ENCODE measurements around the gene CLCN1.

Gene CLCN1

DNA sequence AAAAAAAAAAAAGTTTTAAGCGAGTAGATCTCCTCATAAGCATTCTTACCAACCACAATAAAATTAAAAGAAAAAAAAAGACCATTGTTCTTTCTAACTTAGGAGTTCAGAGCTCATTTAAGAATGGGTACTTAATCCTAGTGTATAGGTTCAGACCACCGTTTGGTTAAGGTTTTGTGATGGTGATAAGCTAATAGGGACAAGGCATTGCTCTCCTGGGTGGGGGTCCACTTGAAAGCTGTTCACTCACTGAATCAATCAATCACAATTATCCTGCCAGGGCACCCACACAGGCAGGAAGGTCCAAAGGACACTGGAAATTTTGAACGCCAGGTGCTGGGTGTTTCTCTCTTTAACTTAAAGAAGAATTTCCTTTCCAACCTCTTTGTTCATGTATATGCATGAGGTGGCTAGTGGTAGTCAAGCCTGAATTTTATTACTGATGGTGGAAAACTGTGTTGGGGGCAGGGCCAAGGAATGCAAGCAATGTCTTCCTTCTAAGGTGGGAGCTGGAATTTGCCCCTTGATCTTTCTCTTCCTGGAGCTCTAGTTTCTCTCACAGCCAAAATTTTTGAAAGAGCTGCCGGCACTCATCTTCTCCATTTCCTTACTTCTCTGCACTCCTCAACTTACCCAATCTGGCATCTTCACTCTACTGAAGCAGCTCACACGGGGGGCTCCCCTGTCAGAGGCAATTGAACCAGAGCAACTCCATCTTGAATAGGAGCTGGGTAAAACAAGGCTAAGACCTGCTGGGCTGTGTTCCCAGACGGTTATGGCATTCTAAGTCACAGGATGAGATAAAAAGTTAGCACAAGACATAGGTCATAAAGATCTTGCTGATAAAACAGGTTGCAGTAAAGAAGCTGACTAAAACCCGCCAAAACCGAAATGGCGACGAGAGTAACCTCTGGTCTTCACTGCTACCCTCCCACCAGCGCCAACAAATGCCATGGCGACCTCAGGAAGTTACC is 54.1 kb downstream of the CLCN1 start:
- no peak for DNase-seq

DNA sequence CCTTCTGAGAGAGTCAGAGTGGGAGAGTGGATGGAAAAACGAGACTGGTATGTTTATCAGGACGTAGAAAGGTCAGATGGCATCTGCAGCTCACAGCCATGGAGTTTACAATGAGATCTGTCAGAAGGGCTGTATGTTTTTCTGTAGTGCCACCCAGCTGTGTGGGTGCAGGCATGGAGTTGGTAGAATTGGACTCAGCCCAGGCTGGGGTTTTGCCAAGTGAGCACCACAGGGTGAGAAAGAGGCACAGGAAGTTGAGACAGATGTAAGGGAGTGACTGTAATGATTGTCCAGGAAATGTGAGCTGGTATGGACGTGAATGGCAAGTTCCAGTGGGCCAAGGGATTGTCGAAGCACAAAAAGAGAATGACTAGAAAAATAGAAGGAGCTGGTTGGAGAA is 56.2 kb downstream of the CLCN1 start:
- DNase-seq, result no peak

DNA sequence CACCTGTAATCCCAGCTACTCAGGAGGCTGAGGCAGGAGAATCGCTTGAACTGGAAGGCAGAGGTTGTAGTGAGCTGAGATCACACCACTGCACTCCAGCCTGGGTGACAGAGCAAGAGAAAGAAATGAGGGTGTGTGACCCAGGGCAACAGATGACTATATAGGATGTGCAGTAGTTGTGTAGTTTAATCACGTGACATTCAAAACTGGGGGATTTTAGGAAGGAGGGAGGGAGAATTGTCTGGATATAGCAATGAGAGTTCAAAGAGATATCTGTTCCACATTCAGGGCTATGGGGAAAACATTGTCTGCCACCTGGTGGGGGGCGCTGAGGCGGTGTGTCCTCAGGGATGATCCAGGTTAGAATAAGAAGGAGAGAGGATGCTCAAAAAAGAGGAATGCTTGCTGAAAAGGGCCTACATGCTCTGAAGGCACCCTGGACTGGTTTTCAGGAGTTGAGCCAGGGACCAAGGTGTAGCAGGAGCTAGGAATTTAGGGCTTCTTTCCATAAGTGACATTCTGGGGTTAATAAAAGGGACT is 57.4 kb downstream of the CLCN1 start:
- no peak for DNase-seq

DNA sequence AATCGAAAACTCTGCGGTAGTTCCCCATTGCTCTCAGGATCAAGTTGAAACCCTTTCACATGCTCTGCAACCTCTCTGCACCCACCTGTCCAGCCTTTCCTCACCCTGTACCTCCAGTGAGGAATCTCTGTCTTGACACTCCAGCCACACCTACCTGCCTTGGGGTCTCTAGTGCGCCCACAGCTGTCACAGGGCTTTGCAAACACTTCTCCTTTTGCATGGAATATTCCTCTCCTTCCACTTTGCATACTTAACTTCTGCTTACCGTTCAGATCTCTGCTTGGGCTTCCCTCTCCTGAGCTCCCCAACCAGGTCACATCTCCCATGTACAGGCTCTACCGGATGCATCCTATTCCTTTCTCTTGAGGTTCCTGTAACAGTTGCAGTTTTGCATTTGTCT is 58.6 kb downstream of the CLCN1 start:
- no peak for DNase-seq

DNA sequence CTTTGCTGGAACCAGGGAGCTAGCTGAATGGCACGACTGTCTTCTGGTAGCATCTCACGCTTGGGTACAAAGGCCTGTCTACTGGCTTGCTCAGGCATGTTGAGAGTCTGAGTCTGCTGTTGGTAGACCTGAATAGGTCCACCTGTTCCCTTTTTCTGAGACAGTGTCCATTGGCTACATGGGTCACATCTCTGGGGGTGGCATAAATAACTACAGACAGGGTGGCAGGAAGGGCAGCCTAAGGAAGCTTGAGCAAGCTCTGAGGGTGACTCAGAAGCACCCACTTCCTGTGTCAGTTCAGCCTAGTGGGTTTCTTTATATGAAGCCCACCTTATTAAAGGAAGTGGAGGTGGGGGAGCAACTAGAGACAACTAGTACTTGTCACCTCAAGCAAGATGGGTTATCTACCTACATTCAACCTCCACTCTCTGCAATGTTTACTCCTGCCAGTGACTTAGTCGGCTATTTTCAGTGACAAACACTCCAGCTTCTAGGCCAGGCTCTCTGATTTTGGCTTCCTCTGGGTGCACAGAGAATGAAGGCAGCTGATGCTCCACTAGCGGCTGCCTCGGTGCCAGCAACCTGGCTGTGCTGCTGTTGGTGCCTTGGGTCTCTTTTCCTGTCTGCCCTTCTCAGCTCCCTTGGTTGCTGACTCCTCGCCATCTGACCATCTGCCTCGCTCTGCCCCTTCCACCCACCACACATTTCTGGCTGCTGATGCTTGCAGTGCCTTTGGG is 59.6 kb downstream of the CLCN1 start:
- DNase-seq, result no peak

DNA sequence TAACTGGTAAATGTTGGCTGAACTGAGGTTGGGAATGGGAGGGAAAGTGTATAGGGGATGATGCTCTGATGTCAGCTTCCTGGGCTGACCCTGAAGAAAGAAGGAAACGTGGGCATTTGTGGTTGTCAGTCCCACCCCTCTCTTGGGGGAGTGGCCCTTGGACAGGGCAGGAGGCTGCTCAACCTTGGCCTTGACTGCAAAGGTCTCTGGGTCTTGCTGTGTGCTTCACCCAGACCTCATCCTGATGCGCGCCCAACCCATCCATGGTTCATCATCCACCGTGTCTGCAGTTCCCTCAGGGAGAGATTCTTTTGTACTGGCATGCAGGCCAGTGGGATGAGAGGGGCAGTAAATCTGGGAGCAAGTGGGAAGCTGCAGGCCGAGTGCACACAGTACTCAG is 60.5 kb downstream of the CLCN1 start:
- no peak for DNase-seq

DNA sequence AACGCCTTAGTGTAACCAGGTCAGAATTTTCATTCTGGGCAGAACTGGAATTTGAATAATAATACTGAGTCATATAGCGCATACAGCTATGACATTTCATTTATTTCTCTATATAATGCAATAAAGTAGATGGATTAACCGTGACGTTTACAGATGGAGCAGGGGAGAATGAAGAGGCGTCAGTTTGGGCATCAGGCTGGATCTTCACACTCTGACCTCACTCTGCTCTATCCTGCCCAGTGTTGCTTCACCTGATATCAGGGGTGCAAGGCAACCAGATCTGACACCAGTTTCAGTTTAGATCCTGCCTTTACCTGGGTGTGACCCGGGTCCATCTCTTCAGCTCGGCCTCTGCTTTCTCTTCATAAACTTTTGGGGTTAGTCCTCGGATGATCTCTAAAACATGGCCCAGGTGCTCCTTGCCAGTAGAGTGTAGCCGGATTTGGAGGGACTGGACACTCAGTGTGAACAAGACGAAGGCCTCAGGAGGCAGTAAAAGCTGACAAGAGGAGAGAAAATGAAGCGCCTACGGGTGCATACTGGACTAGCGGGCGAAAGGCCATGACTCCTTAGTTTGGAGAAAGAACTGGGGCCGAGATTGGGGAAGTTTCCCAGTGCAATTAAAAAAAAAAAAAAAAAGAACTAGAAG is 63.8 kb downstream of the CLCN1 start:
- DNase-seq, result no peak

DNA sequence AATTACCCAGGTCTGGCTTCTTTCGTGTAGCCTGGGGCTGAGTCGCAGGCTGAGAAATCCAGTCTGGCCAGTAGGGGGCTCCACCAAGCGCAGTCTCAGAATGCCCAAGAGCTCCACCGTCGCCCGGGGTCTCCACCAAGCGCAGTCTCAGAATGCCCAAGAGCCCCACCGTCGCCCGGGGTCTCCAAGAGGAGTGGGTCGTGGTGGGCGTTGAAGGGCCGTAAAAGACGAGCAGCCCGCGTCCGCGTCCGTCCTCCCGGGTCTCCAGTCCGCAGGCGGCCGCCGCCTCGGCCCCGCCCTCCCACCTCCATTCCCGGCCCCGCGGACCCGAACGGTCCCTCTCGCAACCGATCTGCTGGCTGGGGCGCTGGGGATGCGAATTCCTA is 64.3 kb downstream of the CLCN1 start:
- DNase-seq, result peak; percentile 88

DNA sequence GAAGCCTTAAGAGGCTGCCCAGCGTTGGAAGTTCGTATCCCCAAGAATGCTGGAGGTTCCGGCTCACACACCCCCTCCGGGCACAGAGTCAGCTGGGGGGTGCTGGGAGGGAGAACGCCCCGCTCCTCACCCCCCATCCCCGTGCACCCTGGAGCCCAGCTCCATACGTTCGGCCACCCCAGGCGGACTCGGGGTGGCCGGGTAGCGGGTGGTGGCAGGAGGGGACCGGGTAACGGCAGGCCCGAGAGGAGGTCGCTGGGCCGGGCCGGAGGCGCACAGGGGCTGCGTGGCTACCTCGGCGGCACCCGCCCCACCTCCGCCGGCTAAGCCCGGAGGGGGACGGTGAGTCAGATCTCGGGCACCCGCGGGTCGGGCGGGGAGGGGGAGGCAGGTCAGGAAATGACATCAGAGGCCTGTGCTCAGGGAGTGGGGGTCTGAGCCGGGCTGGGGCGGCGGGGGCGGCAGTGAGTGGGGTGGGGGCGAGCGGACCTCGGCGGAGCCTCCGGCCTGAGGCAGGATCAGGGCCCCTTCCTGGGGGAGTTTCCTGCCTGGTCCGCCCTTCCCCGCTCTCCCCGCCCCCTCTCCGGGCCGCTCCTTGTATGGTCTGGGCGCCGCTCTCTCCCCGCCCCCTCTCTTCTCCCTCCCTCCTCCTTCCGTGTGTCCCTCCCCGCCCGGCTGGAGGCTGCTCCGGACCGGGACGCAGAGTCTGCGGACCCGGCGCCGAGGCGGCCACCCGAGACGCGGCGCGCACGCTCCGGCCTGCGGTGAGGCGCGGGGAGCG is 64.9 kb downstream of the CLCN1 start, which contains the start of gene ZYX:
Gene ZYX (plus strand): TSS at position 700 of the 781 bp plus-strand sequence. CDS start 227 bp downstream, outside the sequence.
- DNase-seq, result peak; percentile 86

DNA sequence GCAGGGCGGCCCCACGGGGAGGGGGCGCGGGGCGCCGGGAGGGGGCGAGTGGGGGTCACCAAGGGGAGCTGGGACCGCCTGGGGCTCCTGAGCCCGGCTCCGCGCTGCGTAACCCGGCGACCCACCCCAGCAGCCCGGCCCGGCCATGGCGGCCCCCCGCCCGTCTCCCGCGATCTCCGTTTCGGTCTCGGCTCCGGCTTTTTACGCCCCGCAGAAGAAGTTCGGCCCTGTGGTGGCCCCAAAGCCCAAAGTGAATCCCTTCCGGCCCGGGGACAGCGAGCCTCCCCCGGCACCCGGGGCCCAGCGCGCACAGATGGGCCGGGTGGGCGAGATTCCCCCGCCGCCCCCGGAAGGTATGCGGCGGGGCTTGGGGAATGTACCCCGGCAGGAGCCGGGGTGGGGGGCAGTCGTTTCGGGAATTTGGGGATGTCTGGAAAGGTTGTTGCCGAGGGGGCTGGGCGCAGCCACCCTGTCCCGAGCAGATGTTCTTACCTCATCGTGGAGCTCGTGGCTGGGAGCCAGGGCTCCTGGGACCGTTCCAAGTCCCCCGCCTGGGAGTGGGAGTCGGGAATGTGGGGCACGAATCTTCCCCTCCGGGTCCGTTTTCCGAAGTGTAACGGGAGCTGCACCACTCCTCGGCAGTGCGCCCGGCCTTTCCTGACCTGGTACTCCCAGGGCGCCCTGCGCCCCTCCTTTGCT is 65.7 kb downstream of the CLCN1 start:
- no peak for DNase-seq

DNA sequence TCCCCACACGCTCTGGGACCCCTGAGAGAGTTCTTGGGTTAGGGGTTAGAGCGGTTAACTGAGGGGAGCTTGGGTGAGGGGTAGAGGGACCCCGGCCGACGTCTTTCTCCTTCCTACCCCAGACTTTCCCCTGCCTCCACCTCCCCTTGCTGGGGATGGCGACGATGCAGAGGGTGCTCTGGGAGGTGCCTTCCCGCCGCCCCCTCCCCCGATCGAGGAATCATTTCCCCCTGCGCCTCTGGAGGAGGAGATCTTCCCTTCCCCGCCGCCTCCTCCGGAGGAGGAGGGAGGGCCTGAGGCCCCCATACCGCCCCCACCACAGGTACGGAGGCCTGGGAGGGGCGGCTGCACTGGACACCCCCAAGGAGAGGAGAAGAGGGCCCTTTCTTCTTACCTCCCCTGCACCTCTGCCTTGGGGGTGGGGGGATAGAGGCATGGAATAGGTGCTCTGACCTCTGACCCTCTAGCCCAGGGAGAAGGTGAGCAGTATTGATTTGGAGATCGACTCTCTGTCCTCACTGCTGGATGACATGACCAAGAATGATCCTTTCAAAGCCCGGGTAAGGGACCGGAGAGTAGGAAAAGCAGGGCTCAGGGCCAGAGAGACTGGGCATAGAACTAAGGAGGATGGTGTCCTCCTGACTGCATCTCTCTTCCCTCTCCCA is 66.3 kb downstream of the CLCN1 start:
- no peak for DNase-seq

DNA sequence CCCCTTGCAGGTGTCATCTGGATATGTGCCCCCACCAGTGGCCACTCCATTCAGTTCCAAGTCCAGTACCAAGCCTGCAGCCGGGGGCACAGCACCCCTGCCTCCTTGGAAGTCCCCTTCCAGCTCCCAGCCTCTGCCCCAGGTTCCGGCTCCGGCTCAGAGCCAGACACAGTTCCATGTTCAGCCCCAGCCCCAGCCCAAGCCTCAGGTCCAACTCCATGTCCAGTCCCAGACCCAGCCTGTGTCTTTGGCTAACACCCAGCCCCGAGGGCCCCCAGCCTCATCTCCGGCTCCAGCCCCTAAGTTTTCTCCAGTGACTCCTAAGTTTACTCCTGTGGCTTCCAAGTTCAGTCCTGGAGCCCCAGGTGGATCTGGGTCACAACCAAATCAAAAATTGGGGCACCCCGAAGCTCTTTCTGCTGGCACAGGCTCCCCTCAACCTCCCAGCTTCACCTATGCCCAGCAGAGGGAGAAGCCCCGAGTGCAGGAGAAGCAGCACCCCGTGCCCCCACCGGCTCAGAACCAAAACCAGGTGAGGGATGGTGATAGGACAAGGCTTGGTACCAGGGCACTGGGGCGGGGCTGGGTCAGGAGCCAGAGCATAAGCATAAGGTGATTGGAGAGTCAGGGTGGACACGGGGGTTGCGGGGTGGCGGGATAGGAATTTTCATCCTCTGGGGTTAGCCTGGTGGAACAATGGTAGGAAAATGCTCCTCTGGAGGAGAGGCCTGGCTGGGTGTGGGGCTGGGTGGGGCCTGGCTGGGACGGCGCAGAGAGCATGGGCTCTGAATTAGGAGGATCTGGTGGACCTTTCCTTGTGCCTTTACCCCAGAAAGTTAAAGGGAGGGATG is 67.1 kb downstream of the CLCN1 start:
- no peak for DNase-seq

DNA sequence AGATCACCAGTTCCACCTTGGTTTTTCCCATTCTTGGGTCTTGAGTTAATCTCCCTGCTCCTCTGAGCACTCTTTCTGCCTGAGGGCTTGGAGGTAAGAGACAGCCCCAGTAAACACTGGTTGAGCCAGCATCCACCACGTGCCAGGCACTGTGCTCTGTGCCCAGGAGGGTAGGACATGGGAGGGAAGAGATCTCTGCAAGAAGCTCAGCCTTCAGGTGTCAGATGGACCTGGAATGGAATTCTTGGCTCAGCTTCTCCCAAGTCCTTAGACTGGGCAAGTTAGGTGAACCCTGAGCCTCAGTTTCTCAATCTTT is 67.7 kb downstream of the CLCN1 start:
- DNase-seq, result no peak

DNA sequence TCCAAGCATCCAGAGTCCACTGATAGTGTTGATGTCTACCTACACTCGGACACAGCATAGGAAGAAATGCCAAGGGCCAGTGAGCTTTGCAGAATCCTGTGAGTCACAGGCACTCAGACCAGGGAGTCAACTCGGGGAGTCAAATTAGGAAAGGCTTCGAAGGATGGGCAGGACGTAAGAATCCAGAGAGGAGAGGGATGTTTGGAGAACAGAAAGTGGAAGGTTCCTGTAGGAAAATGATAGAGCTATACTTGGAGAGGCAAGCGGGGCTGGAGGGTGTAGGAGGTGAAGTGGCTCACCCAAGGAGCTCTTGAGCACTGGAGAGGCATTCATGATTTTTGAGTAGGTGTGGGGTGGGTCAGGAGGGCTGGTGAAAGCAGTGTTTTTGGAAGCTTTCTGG is 68.2 kb downstream of the CLCN1 start:
- no peak for DNase-seq

DNA sequence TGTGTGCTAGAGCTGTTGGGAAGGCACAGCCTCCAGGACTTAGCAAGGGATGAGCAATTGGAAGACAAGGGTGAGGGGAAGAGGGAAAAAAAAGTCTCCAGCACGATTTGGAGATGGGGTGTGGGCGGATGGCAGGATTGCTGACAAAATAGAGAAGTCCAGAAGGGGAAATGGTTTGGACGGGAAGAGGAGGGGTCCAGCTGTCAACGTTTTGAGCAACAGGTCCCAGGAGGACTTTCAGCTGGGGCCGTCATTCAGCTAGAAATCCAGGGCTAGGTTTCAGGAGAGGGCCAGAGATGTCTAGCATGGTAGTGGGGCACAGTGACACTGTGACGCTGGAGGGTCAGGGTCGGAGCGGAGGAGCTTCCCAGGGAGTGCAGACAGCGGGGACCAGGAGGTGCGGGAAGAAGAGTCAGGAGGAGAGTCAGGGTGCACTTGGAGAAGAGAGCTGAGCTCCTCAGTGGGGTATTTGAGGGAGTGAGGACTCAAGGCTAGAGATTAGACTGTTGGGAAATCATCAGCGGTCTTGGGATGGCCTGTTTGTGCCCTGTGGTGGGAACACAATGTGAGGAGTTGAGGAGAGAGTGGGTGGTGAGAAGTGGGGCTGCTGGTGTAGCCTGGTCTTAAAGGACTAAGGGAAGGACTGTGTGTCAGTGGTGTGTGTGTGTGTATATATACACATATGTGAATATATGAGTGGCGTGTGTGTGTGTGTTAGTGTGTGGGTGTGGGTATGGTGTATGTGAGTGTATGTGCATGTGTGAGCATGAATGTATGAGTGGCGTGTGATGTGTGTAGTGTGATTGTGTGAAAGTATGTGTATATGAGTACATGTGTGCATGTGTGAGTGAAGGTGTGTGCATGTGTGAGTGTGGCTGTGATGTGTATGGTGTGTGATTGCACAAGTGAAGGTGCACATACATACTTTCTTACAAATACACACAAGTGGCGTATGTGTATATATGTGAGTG is 69.0 kb downstream of the CLCN1 start:
- no peak for DNase-seq

DNA sequence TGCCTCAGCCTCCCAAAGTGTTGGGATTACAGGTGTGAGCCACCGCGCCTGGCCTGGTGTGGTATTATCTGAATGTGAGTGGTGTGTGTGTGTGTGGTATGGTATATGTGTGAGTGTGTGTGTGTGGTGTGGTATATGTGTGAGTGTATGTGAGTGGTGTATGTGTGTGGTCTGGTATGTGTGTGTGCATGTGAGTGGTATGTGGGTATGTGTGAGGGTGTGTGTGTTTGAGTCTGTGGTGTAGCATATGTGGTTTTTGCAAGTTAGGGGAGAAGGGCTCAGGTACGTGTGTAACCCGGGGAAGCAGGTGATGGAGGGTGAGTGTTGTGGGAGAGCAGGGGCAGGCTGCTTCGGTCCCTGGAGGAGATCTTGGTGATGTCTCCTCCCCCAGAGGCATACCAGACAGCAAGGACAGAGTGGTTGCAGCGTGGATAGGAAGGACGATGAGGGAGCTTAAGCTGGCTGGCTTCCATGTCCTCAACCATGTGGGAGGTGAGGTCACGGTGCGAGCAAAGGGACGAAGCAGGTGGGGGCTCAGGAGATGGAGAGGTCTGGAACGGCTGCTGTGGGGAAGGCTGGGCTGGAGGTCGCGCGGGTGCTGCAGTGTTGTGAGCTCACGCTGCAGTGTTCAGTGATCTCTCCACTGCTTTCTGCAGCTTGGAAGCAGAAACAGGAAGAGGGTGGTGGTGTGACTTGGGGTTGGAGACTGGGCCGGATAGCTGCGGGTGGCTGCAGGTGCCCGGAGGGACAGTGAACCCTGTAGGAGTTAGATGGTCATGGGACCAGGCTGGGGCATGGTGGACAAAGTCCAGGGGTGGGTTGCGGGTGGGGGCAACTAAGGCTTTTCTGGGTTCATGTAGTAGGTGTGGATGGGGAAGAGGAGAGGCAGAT is 70.2 kb downstream of the CLCN1 start:
- no peak for DNase-seq

DNA sequence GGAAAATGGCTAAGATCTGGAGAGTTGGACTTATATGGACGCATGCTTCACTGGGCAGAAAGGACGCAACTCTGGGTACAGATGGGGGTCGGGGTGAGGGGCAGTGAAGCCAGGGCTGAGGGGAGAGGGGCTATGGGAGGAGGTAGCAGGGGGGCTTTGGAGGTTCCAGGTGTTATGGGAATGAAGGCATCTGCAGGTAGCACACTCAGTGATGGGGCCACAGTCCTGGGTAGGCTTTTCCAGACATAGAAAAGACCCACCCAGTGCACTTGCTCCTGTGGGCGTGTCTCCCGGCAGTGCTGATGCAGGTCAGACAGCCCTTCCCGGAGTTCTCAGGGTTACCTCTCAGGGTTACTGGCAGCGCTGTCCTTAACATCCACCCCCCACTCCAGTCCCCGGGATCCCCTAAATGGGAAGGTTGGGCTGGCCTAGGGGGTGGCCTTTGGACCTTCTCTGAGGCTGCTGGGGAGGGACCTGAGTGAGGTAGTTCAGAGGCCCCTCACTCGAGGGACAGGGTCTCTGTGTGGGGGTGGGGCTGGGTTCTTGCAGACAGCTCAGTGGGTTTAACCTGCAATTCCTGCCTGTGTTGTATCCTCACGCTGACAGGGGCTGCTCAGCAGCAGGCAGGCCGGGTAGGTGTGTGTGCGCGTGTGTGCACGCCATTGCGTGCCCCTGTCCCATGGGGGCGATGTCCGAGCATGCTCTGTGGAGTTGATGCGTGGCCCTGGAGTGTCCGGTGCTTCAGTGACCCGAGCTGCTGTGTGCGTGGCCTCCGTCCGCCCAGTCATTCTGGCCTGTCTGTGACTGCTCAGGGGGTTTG is 71.5 kb downstream of the CLCN1 start:
- DNase-seq, result no peak
